Measurements from ENCODE around the gene ASTN1. TPM values are rescaled to one million over a fixed set of nuclear protein-coding genes. Genes with fewer than 3 reads are reported as not detected.

ASTN1 gene
- total and polyA plus RNA-seq, 9 of the 15 experiments (the other 6 are each of a cell fraction or from before 2014, with no cell fraction given) = 0.05 to 0.22 (median 0.18) TPM

DNA sequence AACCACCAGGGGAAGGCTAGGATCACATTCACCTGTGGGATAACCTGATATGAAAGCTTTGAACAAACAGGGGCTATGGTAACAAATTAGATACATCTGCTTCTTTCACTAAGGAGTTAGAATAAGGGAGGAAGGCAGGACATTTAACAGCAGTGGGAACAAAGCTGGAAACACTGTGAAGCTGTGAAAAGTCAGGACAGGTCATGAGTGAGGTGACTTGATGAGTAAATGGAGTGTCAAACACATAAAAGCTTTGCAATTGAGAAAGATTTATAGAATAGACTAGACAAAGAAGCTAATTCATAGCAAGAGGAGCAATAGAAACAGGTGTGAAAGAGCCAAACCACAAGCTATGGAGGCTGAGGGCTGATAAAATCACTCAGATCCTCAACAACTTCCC is 110.0 kb downstream of the ASTN1 start:
- H3K4me3 ChIP-seq = no peak overlapping the region
- BruUV-seq (replicated peaks) = no TSS peak
- FAIRE-seq = no peak
- TF ChIP-seq ATF2 (CRISPR knock-in tag; IDR thresholded peaks at IDR 0.05) (no peak), SNIP1 (IDR thresholded peaks at IDR 0.05; ENCODE audit: low read depth) (no peak), ZBTB43 (CRISPR knock-in tag; IDR thresholded peaks at IDR 0.05) (no peak), ELF1 (tag; IDR thresholded peaks at IDR 0.05) (no peak), ZNF24 (IDR thresholded peaks at IDR 0.05) (no peak), SRSF7 (optimal IDR thresholded peaks at IDR 0.05; ENCODE audit: low read depth, low read length) (no peak), NCOA6 (IDR thresholded peaks at IDR 0.05) (no peak), XRCC4 (IDR thresholded peaks at IDR 0.05; ENCODE audit: extremely low read depth, insufficient read depth, insufficient read length) (no peak)
- TF ChIP-seq, protein P1, sequence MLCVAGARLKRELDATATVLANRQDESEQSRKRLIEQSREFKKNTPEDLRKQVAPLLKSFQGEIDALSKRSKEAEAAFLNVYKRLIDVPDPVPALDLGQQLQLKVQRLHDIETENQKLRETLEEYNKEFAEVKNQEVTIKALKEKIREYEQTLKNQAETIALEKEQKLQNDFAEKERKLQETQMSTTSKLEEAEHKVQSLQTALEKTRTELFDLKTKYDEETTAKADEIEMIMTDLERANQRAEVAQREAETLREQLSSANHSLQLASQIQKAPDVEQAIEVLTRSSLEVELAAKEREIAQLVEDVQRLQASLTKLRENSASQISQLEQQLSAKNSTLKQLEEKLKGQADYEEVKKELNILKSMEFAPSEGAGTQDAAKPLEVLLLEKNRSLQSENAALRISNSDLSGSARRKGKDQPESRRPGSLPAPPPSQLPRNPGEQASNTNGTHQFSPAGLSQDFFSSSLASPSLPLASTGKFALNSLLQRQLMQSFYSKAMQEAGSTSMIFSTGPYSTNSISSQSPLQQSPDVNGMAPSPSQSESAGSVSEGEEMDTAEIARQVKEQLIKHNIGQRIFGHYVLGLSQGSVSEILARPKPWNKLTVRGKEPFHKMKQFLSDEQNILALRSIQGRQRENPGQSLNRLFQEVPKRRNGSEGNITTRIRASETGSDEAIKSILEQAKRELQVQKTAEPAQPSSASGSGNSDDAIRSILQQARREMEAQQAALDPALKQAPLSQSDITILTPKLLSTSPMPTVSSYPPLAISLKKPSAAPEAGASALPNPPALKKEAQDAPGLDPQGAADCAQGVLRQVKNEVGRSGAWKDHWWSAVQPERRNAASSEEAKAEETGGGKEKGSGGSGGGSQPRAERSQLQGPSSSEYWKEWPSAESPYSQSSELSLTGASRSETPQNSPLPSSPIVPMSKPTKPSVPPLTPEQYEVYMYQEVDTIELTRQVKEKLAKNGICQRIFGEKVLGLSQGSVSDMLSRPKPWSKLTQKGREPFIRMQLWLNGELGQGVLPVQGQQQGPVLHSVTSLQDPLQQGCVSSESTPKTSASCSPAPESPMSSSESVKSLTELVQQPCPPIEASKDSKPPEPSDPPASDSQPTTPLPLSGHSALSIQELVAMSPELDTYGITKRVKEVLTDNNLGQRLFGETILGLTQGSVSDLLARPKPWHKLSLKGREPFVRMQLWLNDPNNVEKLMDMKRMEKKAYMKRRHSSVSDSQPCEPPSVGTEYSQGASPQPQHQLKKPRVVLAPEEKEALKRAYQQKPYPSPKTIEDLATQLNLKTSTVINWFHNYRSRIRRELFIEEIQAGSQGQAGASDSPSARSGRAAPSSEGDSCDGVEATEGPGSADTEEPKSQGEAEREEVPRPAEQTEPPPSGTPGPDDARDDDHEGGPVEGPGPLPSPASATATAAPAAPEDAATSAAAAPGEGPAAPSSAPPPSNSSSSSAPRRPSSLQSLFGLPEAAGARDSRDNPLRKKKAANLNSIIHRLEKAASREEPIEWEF (CRISPR knock-in tag; IDR thresholded peaks at IDR 0.05) = no peak
- TF ChIP-seq, protein P2, sequence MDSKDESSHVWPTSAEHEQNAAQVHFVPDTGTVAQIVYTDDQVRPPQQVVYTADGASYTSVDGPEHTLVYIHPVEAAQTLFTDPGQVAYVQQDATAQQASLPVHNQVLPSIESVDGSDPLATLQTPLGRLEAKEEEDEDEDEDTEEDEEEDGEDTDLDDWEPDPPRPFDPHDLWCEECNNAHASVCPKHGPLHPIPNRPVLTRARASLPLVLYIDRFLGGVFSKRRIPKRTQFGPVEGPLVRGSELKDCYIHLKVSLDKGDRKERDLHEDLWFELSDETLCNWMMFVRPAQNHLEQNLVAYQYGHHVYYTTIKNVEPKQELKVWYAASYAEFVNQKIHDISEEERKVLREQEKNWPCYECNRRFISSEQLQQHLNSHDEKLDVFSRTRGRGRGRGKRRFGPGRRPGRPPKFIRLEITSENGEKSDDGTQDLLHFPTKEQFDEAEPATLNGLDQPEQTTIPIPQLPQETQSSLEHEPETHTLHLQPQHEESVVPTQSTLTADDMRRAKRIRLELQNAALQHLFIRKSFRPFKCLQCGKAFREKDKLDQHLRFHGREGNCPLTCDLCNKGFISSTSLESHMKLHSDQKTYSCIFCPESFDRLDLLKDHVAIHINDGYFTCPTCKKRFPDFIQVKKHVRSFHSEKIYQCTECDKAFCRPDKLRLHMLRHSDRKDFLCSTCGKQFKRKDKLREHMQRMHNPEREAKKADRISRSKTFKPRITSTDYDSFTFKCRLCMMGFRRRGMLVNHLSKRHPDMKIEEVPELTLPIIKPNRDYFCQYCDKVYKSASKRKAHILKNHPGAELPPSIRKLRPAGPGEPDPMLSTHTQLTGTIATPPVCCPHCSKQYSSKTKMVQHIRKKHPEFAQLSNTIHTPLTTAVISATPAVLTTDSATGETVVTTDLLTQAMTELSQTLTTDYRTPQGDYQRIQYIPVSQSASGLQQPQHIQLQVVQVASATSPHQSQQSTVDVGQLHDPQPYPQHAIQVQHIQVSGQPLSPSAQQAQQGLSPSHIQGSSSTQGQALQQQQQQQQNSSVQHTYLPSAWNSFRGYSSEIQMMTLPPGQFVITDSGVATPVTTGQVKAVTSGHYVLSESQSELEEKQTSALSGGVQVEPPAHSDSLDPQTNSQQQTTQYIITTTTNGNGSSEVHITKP (IDR thresholded peaks at IDR 0.05; ENCODE audit: partially characterized antibody) = no peak
- DNase-seq (ENCODE audit: extremely low read depth in 1 of 4, low spot score in 3 of 4) = no peak
- no peak overlapping the region for H2AFZ ChIP-seq (ENCODE audit: low read depth, low read length)
- in situ Hi-C loops (cut with MboI) (no loop called here), intact Hi-C loops (cut with micrococcal nuclease) (no loop called here)
- no peak overlapping the region for H3K4me2 ChIP-seq (ENCODE audit: insufficient read depth, low read length)
- no peaks in the 10 kb centered on the region for H3K4me1 ChIP-seq (replicated peaks in 1 of 2; ENCODE audit: control insufficient read depth in 2 of 2, insufficient read depth in 2 of 2, low read length in 2 of 2)
- no peaks in the 10 kb centered on the region for H3K9me3 ChIP-seq (replicated peaks; ENCODE audit: control insufficient read depth, insufficient read depth, low read depth, low read length)
- no peaks in the 10 kb centered on the region for H3K79me2 ChIP-seq (ENCODE audit: control insufficient read depth, insufficient read depth, low read length)
- H3K9ac ChIP-seq (ENCODE audit: insufficient read depth in 1 of 2, low read depth in 2 of 2, low read length in 2 of 2) = no peak overlapping the region
- no peaks in the 10 kb centered on the region for H3K27me3 ChIP-seq (ENCODE audit: control insufficient read depth in 2 of 2, insufficient read depth in 2 of 2, low read length in 2 of 2)
- H4K20me1 ChIP-seq (replicated peaks; ENCODE audit: control insufficient read depth, insufficient read depth, low read length) = no peaks in the 10 kb centered on the region
- POLR2A ChIA-PET = interaction anchor here (0.6 kb wide), 1 partner anchor 1029 kb away, joined by 3 read pairs; no protein-coding TSS in a partner anchor
- ATAC-seq = no peak
- no peaks in the 10 kb centered on the region for H3K9me1 ChIP-seq (ENCODE audit: control insufficient read depth, insufficient read depth, low read length)
- CTCF ChIA-PET (ENCODE audit: low intra/inter-chr PET ratio) = no interaction called here
- no peak overlapping the region for H3K27ac ChIP-seq (ENCODE audit: extremely low read depth, low read depth, low read length)
- no peaks in the 10 kb centered on the region for H3K36me3 ChIP-seq (ENCODE audit: control insufficient read depth, insufficient read depth, low read length)

Data from K562 (cell line).